ENCODE data around the gene KRTAP26-1.

The KRTAP26-1 gene

GRCh38 chr21:30271156-30271555, 49.0 kb downstream of the KRTAP26-1 start:
- DNase-seq (ENCODE audit: low read depth in 2 of 2): no peak

GRCh38 chr21:30269803-30270530, 50.1 kb downstream of the KRTAP26-1 start:
- DNase-seq (ENCODE audit: low read depth in 2 of 2): no peak
